Loucy (cell line): Measurements from ENCODE around the gene HOXA13.

Experiments
- EZH2phosphoT487 ChIP-seq: fragments of 200-600 bp; IDR thresholded peaks from 2 replicates; pipeline ENCODE4 v1.6.1; 2018; ENCODE audit warnings: antibody characterized with exemption, mild to moderate bottlenecking, moderate library complexity, borderline replicate concordance
- TF ChIP-seq, protein P1 (sequence below): fragments of 200-600 bp; sonication (generic); conservative IDR thresholded peaks from 2 replicates; pipeline ENCODE4 v1.5.1; 2014; ENCODE audit warnings: mild to moderate bottlenecking, antibody characterized with exemption, low read length

DNA sequence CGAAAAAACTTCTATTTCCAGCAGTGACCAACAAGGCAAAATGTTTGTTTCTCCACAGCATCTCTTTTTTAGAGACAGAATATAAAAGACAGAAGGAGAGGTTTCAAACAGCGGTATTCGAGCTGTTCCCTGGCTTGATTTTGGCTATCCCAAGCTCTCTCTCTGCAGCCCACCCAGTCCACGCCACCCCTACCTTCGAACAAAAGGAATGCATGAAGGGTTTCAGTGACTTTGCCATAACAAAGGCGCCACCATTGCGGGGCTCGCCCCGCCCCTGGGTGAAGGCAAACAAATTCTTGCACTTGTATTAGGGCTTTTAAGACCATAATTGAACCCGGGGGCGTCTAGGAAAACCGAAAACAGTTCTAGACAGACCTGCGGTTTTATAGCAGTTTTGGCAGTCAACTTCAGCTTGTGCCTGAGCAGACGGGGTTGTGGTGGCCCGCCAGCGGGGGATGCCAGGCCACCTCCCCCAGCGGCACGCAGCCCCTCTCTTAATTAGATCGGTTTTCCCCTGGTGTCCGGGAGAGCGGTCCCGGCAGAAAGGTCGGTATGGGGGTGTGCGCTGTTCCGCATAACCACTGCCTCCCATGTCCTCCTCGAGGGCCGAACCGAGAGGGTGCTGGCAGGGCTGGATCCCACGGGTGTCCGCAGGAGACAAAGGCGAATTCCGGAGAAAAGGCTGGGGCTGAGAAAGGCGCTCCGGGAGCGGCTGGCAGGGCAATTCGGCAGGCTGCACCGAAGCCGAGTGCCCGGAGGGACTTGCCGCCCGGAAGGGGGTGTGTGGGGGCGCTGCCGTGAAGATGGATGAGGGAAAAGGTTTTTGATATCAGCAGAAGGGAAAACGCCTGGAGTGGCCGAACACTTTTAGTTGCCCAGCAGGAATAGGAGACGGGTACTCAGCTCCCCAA is 12.2 kb downstream of the HOXA13 start:
- TF ChIP-seq, protein P1, sequence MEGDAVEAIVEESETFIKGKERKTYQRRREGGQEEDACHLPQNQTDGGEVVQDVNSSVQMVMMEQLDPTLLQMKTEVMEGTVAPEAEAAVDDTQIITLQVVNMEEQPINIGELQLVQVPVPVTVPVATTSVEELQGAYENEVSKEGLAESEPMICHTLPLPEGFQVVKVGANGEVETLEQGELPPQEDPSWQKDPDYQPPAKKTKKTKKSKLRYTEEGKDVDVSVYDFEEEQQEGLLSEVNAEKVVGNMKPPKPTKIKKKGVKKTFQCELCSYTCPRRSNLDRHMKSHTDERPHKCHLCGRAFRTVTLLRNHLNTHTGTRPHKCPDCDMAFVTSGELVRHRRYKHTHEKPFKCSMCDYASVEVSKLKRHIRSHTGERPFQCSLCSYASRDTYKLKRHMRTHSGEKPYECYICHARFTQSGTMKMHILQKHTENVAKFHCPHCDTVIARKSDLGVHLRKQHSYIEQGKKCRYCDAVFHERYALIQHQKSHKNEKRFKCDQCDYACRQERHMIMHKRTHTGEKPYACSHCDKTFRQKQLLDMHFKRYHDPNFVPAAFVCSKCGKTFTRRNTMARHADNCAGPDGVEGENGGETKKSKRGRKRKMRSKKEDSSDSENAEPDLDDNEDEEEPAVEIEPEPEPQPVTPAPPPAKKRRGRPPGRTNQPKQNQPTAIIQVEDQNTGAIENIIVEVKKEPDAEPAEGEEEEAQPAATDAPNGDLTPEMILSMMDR: no peak; the same call in 1 of the 2 replicates
- no peak for TF ChIP-seq EZH2phosphoT487
